Stimulated activated CD4-positive, alpha-beta T cell treated with anti-CD3 and anti-CD28 coated beads, Interleukin-12 subunit alpha, Interleukin-12 subunit beta, amount 100 ng/mL, for 24 hours (primary cell): ENCODE data around the gene ASPSCR1.
"Not testable (repeated sequence)": the region's sequence is repeated elsewhere in the genome, so short reads cannot be mapped to it uniquely, and the experiment has no call there.

Experiments
- DNase-seq, 2 experiments: peaks; one replicate each; pipeline ENCODE4 v3.0.0-alpha.2; 2020; ENCODE audit warnings: low read depth in 2 of 2

The ASPSCR1 gene

GRCh38 chr17:81941484-81942166 lies 35.8 kb upstream of the ASPSCR1 start:
- no peak for DNase-seq

- DNase-seq: no peak
These were observed 35.3 kb upstream of the ASPSCR1 start for GRCh38 chr17:81942167-81942553.

- DNase-seq: no peak
These were observed 32.6 kb upstream of the ASPSCR1 start for GRCh38 chr17:81944858-81945257.

- DNase-seq: no peak
These were observed 30.2 kb upstream of the ASPSCR1 start, which contains the start of gene MYADML2 for GRCh38 chr17:81947189-81947588. Gene MYADML2, minus strand, starts transcription at chr17:81947233. Its CDS starts 5,492 bp downstream, at chr17:81941741.

GRCh38 chr17:81948635-81949378 lies 28.6 kb upstream of the ASPSCR1 start:
- DNase-seq: no peak

GRCh38 chr17:81950501-81950900 lies 26.9 kb upstream of the ASPSCR1 start:
- no peak for DNase-seq

GRCh38 chr17:81951785-81952684 lies 25.4 kb upstream of the ASPSCR1 start:
- DNase-seq: no peak

- no peak for DNase-seq
These were observed 24.6 kb upstream of the ASPSCR1 start for GRCh38 chr17:81952792-81953228.

GRCh38 chr17:81953443-81953842 lies 24.0 kb upstream of the ASPSCR1 start:
- DNase-seq: not testable (repeated sequence)

- DNase-seq: no peak
These were observed 23.0 kb upstream of the ASPSCR1 start for GRCh38 chr17:81954131-81955057.

- DNase-seq: no peak
These were observed 22.3 kb upstream of the ASPSCR1 start for GRCh38 chr17:81955058-81955681.

- no peak for DNase-seq
These were observed 21.5 kb upstream of the ASPSCR1 start for GRCh38 chr17:81955756-81956544.

GRCh38 chr17:81956607-81957589 lies 20.5 kb upstream of the ASPSCR1 start:
- DNase-seq: no peak

GRCh38 chr17:81957691-81958432 lies 19.6 kb upstream of the ASPSCR1 start:
- DNase-seq: no peak

GRCh38 chr17:81958633-81959342 lies 18.6 kb upstream of the ASPSCR1 start:
- DNase-seq: no peak

- peak; percentile 48 to 66 for DNase-seq
These were observed 17.9 kb upstream of the ASPSCR1 start for GRCh38 chr17:81959362-81960129.
